ENCODE measurements around the gene STX18.

The STX18 gene

DNA sequence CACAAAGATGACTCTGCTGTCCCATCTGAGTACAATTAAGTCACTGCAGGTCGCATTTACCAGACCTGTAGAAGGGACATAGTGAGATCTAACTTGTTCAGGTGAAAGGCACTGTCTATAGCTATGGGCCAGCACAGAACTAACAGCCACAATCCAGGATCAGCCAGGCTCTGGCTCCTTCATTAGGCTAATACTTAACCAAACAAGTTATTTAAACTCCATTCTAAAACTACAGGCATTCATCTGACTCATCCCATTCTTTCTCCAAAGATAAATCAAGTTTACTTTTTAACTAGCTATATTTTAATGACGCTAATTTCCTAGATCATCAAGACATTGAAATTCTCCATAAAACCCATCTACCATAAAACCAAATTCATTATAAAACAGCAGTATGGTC is 62.5 kb downstream of the STX18 start:
- H3K27me3 ChIP-seq (ENCODE audit: insufficient read depth, low read length): no peaks in the 10 kb centered on the region
- peak overlapping the region; percentile 46 for H2BK120ac ChIP-seq (ENCODE audit: insufficient read depth, low read length, poor library complexity)
- H3K4ac ChIP-seq (ENCODE audit: low read depth, low read length): no peak overlapping the region
- H2BK5ac ChIP-seq (ENCODE audit: low read depth, low read length, poor library complexity): no peak overlapping the region
- no peak overlapping the region for H3K18ac ChIP-seq (ENCODE audit: low read length)
- H3K14ac ChIP-seq (ENCODE audit: low read length): no peak overlapping the region
- H3K4me2 ChIP-seq (ENCODE audit: low read length): no peak overlapping the region
- no peaks in the 10 kb centered on the region for H3K79me2 ChIP-seq (ENCODE audit: control insufficient read depth, insufficient read depth, low read length, poor library complexity)
- no peak overlapping the region for H4K91ac ChIP-seq (ENCODE audit: low read depth, low read length)
- H2AK5ac ChIP-seq (ENCODE audit: low read length): peak overlapping the region; percentile 75
- WGBS (ENCODE audit: extremely low coverage, insufficient coverage, insufficient read length): 100% methylated on average over 1 of the region's 2 CpGs
- DNase-seq: no peak
- H3K36me3 ChIP-seq (ENCODE audit: control insufficient read depth in 1 of 2, insufficient read depth in 2 of 2, low read length in 2 of 2): no peaks in the 10 kb centered on the region
- H4K8ac ChIP-seq (ENCODE audit: low read depth, low read length): no peak overlapping the region
- no peak overlapping the region for H3K4me3 ChIP-seq (ENCODE audit: low read depth, low read length)
- H3K4me1 ChIP-seq (ENCODE audit: control insufficient read depth in 1 of 2, insufficient read depth in 2 of 2, low read length in 2 of 2): peaks cover 3 to 5% of the 10 kb centered on the region in 2 experiments
- no peak overlapping the region for H2AFZ ChIP-seq (ENCODE audit: insufficient read depth, low read length, poor library complexity)
- H2BK12ac ChIP-seq (ENCODE audit: low read length): no peak overlapping the region
- H3K9me3 ChIP-seq (ENCODE audit: insufficient read depth, low read depth, low read length): no peaks in the 10 kb centered on the region
- no peak overlapping the region for H3K27ac ChIP-seq (ENCODE audit: low read depth, low read length)
- H3K9ac ChIP-seq (ENCODE audit: low read length): no peak overlapping the region
- H3K79me1 ChIP-seq (ENCODE audit: low read length): no peaks in the 10 kb centered on the region
- H3K23ac ChIP-seq (ENCODE audit: low read length): no peak overlapping the region
- H4K12ac ChIP-seq (ENCODE audit: low read depth, low read length): no peak overlapping the region

DNA sequence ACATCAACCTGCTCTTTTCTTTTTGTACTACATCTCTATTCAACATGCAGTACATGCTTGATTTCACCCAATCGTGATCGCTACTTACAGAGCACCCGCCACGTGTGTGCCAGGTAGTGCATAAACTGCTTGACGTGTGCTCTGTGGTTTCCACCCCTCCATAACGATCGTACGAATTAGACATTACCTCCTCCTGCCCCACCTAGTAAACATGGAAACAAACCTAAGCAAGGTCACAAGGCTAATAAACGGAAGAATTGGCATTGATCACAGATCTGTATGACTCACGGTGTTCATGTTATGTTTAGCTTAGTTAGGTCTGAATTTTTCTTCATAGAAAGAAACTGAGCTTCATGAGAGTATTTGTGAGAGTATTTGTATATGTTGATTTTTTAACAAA is 64.1 kb downstream of the STX18 start:
- Histone ChIP-seq H3K79me1 (ENCODE audit: low read length) (no peaks in the 10 kb centered on the region), H3K14ac (ENCODE audit: low read length) (no peak overlapping the region), H3K4ac (ENCODE audit: low read depth, low read length) (no peak overlapping the region), H2AFZ (ENCODE audit: insufficient read depth, low read length, poor library complexity) (no peak overlapping the region), H2BK5ac (ENCODE audit: low read depth, low read length, poor library complexity) (no peak overlapping the region), H3K79me2 (ENCODE audit: control insufficient read depth, insufficient read depth, low read length, poor library complexity) (no peaks in the 10 kb centered on the region), H2BK12ac (ENCODE audit: low read length) (no peak overlapping the region), H3K9me3 (ENCODE audit: insufficient read depth, low read depth, low read length) (no peaks in the 10 kb centered on the region), H2BK120ac (ENCODE audit: insufficient read depth, low read length, poor library complexity) (no peak overlapping the region), H4K8ac (ENCODE audit: low read depth, low read length) (no peak overlapping the region), H3K18ac (ENCODE audit: low read length) (no peak overlapping the region), H2AK5ac (ENCODE audit: low read length) (no peak overlapping the region), H3K23ac (ENCODE audit: low read length) (no peak overlapping the region), H3K4me2 (ENCODE audit: low read length) (no peak overlapping the region), H4K12ac (ENCODE audit: low read depth, low read length) (no peak overlapping the region), H3K27ac (ENCODE audit: low read depth, low read length) (no peak overlapping the region), H3K27me3 (ENCODE audit: insufficient read depth, low read length) (no peaks in the 10 kb centered on the region), H3K9ac (ENCODE audit: low read length) (no peak overlapping the region), H3K36me3 (ENCODE audit: control insufficient read depth in 1 of 2, insufficient read depth in 2 of 2, low read length in 2 of 2) (no peaks in the 10 kb centered on the region), H3K4me1 (ENCODE audit: control insufficient read depth in 1 of 2, insufficient read depth in 2 of 2, low read length in 2 of 2) (peaks cover 3 to 7% of the 10 kb centered on the region in 2 experiments), H4K91ac (ENCODE audit: low read depth, low read length) (no peak overlapping the region), H3K4me3 (ENCODE audit: low read depth, low read length) (no peak overlapping the region)
- DNase-seq: no peak
- no CpG with 5 or more reads among the region's 10 CpGs for WGBS (ENCODE audit: extremely low coverage, insufficient coverage, insufficient read length)

DNA sequence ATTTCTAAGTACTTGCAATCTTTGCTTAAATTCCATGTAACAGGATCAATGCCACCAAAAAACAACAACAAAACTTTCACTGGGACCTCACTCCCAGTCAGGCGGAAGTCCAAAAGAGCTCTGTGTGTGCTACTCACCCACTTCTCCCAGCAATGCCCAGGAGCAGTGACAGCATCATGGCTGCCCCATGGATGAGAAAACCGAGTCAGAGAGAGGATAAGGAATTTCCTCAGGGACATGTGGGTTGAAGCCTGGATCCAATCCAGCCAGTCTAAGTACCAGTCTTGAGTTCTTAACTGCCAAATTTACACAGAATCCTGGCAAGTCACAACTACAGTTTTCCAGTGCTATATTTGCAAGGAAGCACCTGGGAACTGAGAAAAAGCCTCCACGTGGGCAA is 64.5 kb downstream of the STX18 start:
- no peak overlapping the region for H3K23ac ChIP-seq (ENCODE audit: low read length)
- WGBS (ENCODE audit: extremely low coverage, insufficient coverage, insufficient read length): no CpG with 5 or more reads among the region's 3 CpGs

DNA sequence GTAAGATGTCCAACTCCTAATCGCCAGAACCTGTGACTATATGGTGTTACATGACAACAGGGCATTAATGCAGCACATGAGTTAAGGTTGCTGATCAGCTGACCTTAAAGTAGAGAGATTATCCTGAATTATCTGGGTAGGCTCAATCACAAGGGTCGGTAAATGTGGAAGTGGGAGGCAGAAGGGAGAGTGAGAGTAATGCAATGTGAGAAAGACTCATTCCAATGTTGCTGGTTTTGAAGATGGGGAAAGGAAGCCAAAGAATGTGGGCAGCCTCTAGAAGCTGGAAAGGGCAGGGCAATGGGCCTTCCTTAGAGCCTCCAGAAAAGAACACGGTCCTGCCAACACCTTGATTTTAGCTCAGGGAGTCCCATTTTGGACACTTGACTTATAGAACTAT is 67.4 kb downstream of the STX18 start:
- Histone ChIP-seq H4K12ac (ENCODE audit: low read depth, low read length) (no peak overlapping the region), H3K23ac (ENCODE audit: low read length) (peak overlapping the region; percentile 27), H3K79me1 (ENCODE audit: low read length) (no peaks in the 10 kb centered on the region), H3K27ac (ENCODE audit: low read depth, low read length) (no peak overlapping the region), H3K14ac (ENCODE audit: low read length) (no peak overlapping the region), H3K9me3 (ENCODE audit: insufficient read depth, low read depth, low read length) (peaks cover 1% of the 10 kb centered on the region), H4K8ac (ENCODE audit: low read depth, low read length) (no peak overlapping the region), H2BK12ac (ENCODE audit: low read length) (no peak overlapping the region), H2BK120ac (ENCODE audit: insufficient read depth, low read length, poor library complexity) (no peak overlapping the region), H2BK5ac (ENCODE audit: low read depth, low read length, poor library complexity) (no peak overlapping the region), H3K27me3 (ENCODE audit: insufficient read depth, low read length) (no peaks in the 10 kb centered on the region), H3K36me3 (ENCODE audit: control insufficient read depth in 1 of 2, insufficient read depth in 2 of 2, low read length in 2 of 2) (peaks cover 2 to 8% of the 10 kb centered on the region in 2 experiments), H3K4me1 (ENCODE audit: control insufficient read depth in 1 of 2, insufficient read depth in 2 of 2, low read length in 2 of 2) (peaks cover 0 to 3% of the 10 kb centered on the region in 2 experiments), H3K9ac (ENCODE audit: low read length) (no peak overlapping the region), H3K4ac (ENCODE audit: low read depth, low read length) (no peak overlapping the region), H2AFZ (ENCODE audit: insufficient read depth, low read length, poor library complexity) (no peak overlapping the region), H2AK5ac (ENCODE audit: low read length) (no peak overlapping the region), H3K4me3 (ENCODE audit: low read depth, low read length) (no peak overlapping the region), H3K18ac (ENCODE audit: low read length) (no peak overlapping the region), H4K91ac (ENCODE audit: low read depth, low read length) (no peak overlapping the region), H3K79me2 (ENCODE audit: control insufficient read depth, insufficient read depth, low read length, poor library complexity) (no peaks in the 10 kb centered on the region), H3K4me2 (ENCODE audit: low read length) (no peak overlapping the region)
- no CpG with 5 or more reads among the region's 3 CpGs for WGBS (ENCODE audit: extremely low coverage, insufficient coverage, insufficient read length)
- DNase-seq: no peak

More for the DNA sequence above, 64.5 kb downstream of the STX18 start:
- Histone ChIP-seq H4K8ac (ENCODE audit: low read depth, low read length) (no peak overlapping the region), H3K79me2 (ENCODE audit: control insufficient read depth, insufficient read depth, low read length, poor library complexity) (no peaks in the 10 kb centered on the region), H2BK120ac (ENCODE audit: insufficient read depth, low read length, poor library complexity) (no peak overlapping the region), H3K18ac (ENCODE audit: low read length) (no peak overlapping the region), H3K27ac (ENCODE audit: low read depth, low read length) (no peak overlapping the region), H4K12ac (ENCODE audit: low read depth, low read length) (no peak overlapping the region), H2AFZ (ENCODE audit: insufficient read depth, low read length, poor library complexity) (no peak overlapping the region), H3K27me3 (ENCODE audit: insufficient read depth, low read length) (no peaks in the 10 kb centered on the region), H3K36me3 (ENCODE audit: control insufficient read depth in 1 of 2, insufficient read depth in 2 of 2, low read length in 2 of 2) (no peaks in the 10 kb centered on the region), H3K9me3 (ENCODE audit: insufficient read depth, low read depth, low read length) (no peaks in the 10 kb centered on the region), H4K91ac (ENCODE audit: low read depth, low read length) (no peak overlapping the region), H3K9ac (ENCODE audit: low read length) (no peak overlapping the region), H3K4me1 (ENCODE audit: control insufficient read depth in 1 of 2, insufficient read depth in 2 of 2, low read length in 2 of 2) (peaks cover 3 to 7% of the 10 kb centered on the region in 2 experiments), H3K14ac (ENCODE audit: low read length) (no peak overlapping the region), H3K4me2 (ENCODE audit: low read length) (no peak overlapping the region), H2AK5ac (ENCODE audit: low read length) (no peak overlapping the region), H3K4ac (ENCODE audit: low read depth, low read length) (no peak overlapping the region), H2BK12ac (ENCODE audit: low read length) (no peak overlapping the region), H3K79me1 (ENCODE audit: low read length) (no peaks in the 10 kb centered on the region), H2BK5ac (ENCODE audit: low read depth, low read length, poor library complexity) (no peak overlapping the region), H3K4me3 (ENCODE audit: low read depth, low read length) (no peak overlapping the region)
- DNase-seq: no peak

Data from trophoblast cell (in vitro differentiated cells and primary cell).